ENCODE results near the gene FOXN1.

DNA sequence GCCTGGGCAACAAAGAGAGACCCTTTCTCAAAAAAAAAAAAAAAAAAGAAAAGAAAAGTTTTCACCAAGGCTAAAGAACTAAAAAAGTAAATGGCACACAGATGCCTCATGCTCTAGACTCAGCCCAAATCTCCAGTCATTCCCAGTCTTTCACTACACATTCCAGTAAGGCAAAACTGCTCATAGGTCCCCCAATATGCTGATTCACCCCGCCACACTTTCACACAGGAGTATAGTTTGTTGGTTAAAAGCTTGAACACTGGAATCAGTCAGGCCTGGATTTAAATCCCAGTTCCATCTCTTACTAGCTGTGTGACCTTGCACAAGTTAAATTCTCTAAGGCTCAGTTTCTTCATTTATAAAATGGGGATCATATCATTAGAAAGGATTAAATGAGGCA is 63.3 kb downstream of the FOXN1 start:
- TF ChIP-seq, protein P1, sequence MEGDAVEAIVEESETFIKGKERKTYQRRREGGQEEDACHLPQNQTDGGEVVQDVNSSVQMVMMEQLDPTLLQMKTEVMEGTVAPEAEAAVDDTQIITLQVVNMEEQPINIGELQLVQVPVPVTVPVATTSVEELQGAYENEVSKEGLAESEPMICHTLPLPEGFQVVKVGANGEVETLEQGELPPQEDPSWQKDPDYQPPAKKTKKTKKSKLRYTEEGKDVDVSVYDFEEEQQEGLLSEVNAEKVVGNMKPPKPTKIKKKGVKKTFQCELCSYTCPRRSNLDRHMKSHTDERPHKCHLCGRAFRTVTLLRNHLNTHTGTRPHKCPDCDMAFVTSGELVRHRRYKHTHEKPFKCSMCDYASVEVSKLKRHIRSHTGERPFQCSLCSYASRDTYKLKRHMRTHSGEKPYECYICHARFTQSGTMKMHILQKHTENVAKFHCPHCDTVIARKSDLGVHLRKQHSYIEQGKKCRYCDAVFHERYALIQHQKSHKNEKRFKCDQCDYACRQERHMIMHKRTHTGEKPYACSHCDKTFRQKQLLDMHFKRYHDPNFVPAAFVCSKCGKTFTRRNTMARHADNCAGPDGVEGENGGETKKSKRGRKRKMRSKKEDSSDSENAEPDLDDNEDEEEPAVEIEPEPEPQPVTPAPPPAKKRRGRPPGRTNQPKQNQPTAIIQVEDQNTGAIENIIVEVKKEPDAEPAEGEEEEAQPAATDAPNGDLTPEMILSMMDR (IDR thresholded peaks at IDR 0.05; ENCODE audit: poor library complexity): no peak
- no peak for TF ChIP-seq EZH2 (IDR thresholded peaks at IDR 0.05; ENCODE audit: borderline replicate concordance)
